GM12801 (cell line): ENCODE results near the gene ANKRD42.

Experiments used
- TF ChIP-seq, protein P1 (sequence below): IDR thresholded peaks from one replicate; pipeline ENCODE4 v1.5.1; 2011; ENCODE audit warnings: control low read depth; ENCODE audit not compliant: insufficient read length; ENCODE audit errors: extremely low read depth

The ANKRD42 gene

GRCh38 chr11:83193315-83194280, at the start of gene ANKRD42:
TSS of gene ANKRD42 (plus strand) at chr11:83193712. CDS start at chr11:83194671, 959 bp downstream.
- TF ChIP-seq, protein P1, sequence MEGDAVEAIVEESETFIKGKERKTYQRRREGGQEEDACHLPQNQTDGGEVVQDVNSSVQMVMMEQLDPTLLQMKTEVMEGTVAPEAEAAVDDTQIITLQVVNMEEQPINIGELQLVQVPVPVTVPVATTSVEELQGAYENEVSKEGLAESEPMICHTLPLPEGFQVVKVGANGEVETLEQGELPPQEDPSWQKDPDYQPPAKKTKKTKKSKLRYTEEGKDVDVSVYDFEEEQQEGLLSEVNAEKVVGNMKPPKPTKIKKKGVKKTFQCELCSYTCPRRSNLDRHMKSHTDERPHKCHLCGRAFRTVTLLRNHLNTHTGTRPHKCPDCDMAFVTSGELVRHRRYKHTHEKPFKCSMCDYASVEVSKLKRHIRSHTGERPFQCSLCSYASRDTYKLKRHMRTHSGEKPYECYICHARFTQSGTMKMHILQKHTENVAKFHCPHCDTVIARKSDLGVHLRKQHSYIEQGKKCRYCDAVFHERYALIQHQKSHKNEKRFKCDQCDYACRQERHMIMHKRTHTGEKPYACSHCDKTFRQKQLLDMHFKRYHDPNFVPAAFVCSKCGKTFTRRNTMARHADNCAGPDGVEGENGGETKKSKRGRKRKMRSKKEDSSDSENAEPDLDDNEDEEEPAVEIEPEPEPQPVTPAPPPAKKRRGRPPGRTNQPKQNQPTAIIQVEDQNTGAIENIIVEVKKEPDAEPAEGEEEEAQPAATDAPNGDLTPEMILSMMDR = no peak

GRCh38 chr11:83147895-83148294, 45.6 kb upstream of the ANKRD42 start:
- TF ChIP-seq, protein P1 = no peak

DNA sequence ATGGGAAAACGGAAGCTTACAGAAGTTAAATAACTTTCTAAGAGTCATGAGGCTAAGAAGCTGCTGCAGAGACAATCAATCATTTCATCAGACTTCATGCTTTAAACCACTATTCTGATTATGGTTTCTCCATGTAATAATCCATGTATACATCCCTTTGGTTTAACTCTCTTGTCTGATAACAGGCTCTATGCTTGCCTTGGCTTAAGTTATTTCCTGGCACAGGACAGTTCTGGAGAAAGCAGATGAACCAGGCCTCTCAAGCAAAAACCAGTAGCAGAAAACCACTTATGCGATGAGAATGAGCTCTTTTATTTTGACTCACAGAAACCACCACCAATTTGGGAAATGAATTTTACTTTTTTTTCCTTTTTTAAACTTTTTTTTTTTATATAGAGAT, 43.1 kb upstream of the ANKRD42 start:
- TF ChIP-seq, protein P1 = no peak

GRCh38 chr11:83151274-83151977, 42.1 kb upstream of the ANKRD42 start:
- TF ChIP-seq, protein P1 = no peak

GRCh38 chr11:83152264-83152663, 41.2 kb upstream of the ANKRD42 start:
- TF ChIP-seq, protein P1 = no peak

GRCh38 chr11:83153764-83154163, 39.7 kb upstream of the ANKRD42 start:
- TF ChIP-seq, protein P1 = no peak
